ENCODE data around the gene UPF3B. TPM values are rescaled to one million over a fixed set of nuclear protein-coding genes. Genes with fewer than 3 reads are reported as not detected.

Gene UPF3B
- total and polyA plus RNA-seq, 10 donors, result 5.4 to 11.4 (median 9.9) TPM

GRCh38 chrX:119802546-119802945 lies 50.2 kb downstream of the UPF3B start:
- Histone ChIP-seq H3K4me1 (no peaks in the 10 kb centered on the region), H3K4me3 (no peak overlapping the region), H3K36me3 (no peaks in the 10 kb centered on the region), H3K27ac (no peak overlapping the region), H3K9me3 (no peaks in the 10 kb centered on the region), H3K27me3 (replicated peaks in 1 of 7) (peaks cover 0 to 4% (median 0%) of the 10 kb centered on the region in 7 donors)
- intact Hi-C loops (cut with DNase I; ENCODE audit: low total_unique reads), result no loop called here
- WGBS, 5 donors, result 84 to 97% (median 95%) methylated on average over 8 of the region's 8 CpGs
- TF ChIP-seq POLR2A (IDR thresholded peaks at IDR 0.05) (no peak), CTCF (IDR thresholded peaks at IDR 0.05 in 8 of 11, conservative IDR thresholded peaks at IDR 0.05 in 3 of 11) (no peak), POLR2AphosphoS5 (IDR thresholded peaks at IDR 0.05) (no peak)
- DNase-seq, result no peak

- H3K27ac ChIP-seq, result no peak overlapping the region
- intact Hi-C loops (cut with DNase I; ENCODE audit: low total_unique reads), result no loop called here
- H3K9me3 ChIP-seq, result no peaks in the 10 kb centered on the region
- H3K4me3 ChIP-seq, result no peak overlapping the region
- no peaks in the 10 kb centered on the region for H3K36me3 ChIP-seq
- DNase-seq, result no peak
- peaks cover 0 to 4% (median 0%) of the 10 kb centered on the region in 7 donors for H3K27me3 ChIP-seq (replicated peaks in 1 of 7)
- 80 to 100% (median 88%) methylated on average over 2 of the region's 2 CpGs for WGBS, 5 donors
- no peaks in the 10 kb centered on the region for H3K4me1 ChIP-seq
- TF ChIP-seq CTCF (IDR thresholded peaks at IDR 0.05 in 8 of 11, conservative IDR thresholded peaks at IDR 0.05 in 3 of 11) (no peak), POLR2AphosphoS5 (IDR thresholded peaks at IDR 0.05) (no peak)
Observed at GRCh38 chrX:119801253-119802221, 51.2 kb downstream of the UPF3B start.

- peak in 1 of 11 experiments; percentile 12 for TF ChIP-seq CTCF (IDR thresholded peaks at IDR 0.05 in 8 of 11, conservative IDR thresholded peaks at IDR 0.05 in 3 of 11)
- TF ChIP-seq POLR2AphosphoS5 (IDR thresholded peaks at IDR 0.05), result peak; percentile 89 to 95 (median 94)
- peak in 1 of 3 donors; percentile 37 for TF ChIP-seq POLR2A (IDR thresholded peaks at IDR 0.05)
- peak; percentile 95 for DNase-seq
- Histone ChIP-seq H3K27ac (peak within 1 kb of the TSS; percentile 90 to 96 (median 95)), H3K9me3 (no peaks in the 10 kb centered on the region), H3K4me3 (peak within 1 kb of the TSS; percentile 44 to 80 (median 56)), H3K36me3 (peaks cover 0 to 32% (median 0%) of the 10 kb centered on the region in 6 donors), H3K4me1 (peaks cover 12 to 52% (median 34%) of the 10 kb centered on the region in 6 donors), H3K27me3 (replicated peaks in 1 of 7) (no peaks in the 10 kb centered on the region)
- 0 to 54% (median 1%) methylated on average over 32 to 58 of the region's 58 CpGs for WGBS, 5 donors
- intact Hi-C loops (cut with DNase I; ENCODE audit: low total_unique reads), result no loop called here
Observed at GRCh38 chrX:119791437-119792231, 61.1 kb downstream of the UPF3B start, which contains the start of gene RPL39. Gene RPL39, minus strand, starts transcription at chrX:119791630. Its CDS starts 54 bp downstream, at chrX:119791576.

Data from spleen (tissue), 11 donors.